OCI-LY1 (cell line): ENCODE results near the gene IFT27.

Experiments
- H2AFZ ChIP-seq: fragments of 200-600 bp; sonication (generic), shearing (Covaris generic); 2 replicates; pipeline ENCODE4 v1.6.0; 2014; ENCODE audit warnings: antibody characterized with exemption, mild to moderate bottlenecking, low read length
- H3F3A ChIP-seq: fragments of 200-600 bp; sonication (generic), shearing (Covaris generic); 2 replicates; pipeline ENCODE4 v1.6.0; 2014; ENCODE audit warnings: mild to moderate bottlenecking, antibody characterized with exemption, low read length, moderate library complexity; ENCODE audit not compliant: insufficient read depth
- H3K27ac ChIP-seq: fragments of 200-600 bp; sonication (generic); 2 replicates; pipeline ENCODE4 v1.5.1; 2014; ENCODE audit warnings: low read length, mixed run types, mild to moderate bottlenecking, low read depth; ENCODE audit not compliant: poor library complexity, severe bottlenecking
- H3K27me3 ChIP-seq: fragments of 200-600 bp; sonication (generic); 2 replicates; pipeline ENCODE4 v1.6.0; 2014; ENCODE audit warnings: antibody characterized with exemption, mild to moderate bottlenecking, low read length, moderate library complexity; ENCODE audit not compliant: insufficient read depth
- H3K36me3 ChIP-seq: fragments of 200-600 bp; sonication (generic); 2 replicates; pipeline ENCODE4 v1.6.1; 2014; ENCODE audit warnings: mild to moderate bottlenecking, antibody characterized with exemption, low read length, moderate library complexity, mixed read lengths; ENCODE audit not compliant: insufficient read depth
- H3K4me1 ChIP-seq: fragments of 200-600 bp; sonication (generic); 2 replicates; pipeline ENCODE4 v1.5.1; 2014; ENCODE audit warnings: mild to moderate bottlenecking, low read length, moderate library complexity; ENCODE audit not compliant: insufficient read depth, severe bottlenecking
- H3K4me2 ChIP-seq: fragments of 200-600 bp; sonication (generic), shearing (Covaris generic); 2 replicates; pipeline ENCODE4 v1.6.1; 2014; ENCODE audit warnings: low read length
- H3K4me3 ChIP-seq: fragments of 200-600 bp; sonication (generic); 2 replicates; pipeline ENCODE4 v1.5.1; 2014; ENCODE audit warnings: low read length, low read depth, mild to moderate bottlenecking, mixed read lengths; ENCODE audit not compliant: poor library complexity, severe bottlenecking
- H3K79me2 ChIP-seq: fragments of 200-600 bp; shearing (Covaris generic); 2 replicates; pipeline ENCODE4 v1.6.1; 2016; ENCODE audit warnings: mixed run types, low read length, mixed read lengths; ENCODE audit not compliant: insufficient read depth
- H3K9ac ChIP-seq: fragments of 200-600 bp; sonication (generic), shearing (Covaris generic); 2 replicates; pipeline ENCODE4 v1.6.1; 2014; ENCODE audit warnings: mild to moderate bottlenecking, low read length, mixed read lengths
- H3K9me2 ChIP-seq: fragments of 200-600 bp; sonication (generic), shearing (Covaris generic); 2 replicates; pipeline ENCODE4 v1.6.1; 2014; ENCODE audit warnings: low read depth, mild to moderate bottlenecking, low read length, mixed read lengths
- H3K9me3 ChIP-seq: fragments of 200-600 bp; shearing (Covaris generic); 2 replicates; pipeline ENCODE4 v1.6.1; 2014; ENCODE audit warnings: low read length, mixed read lengths
- H4K20me1 ChIP-seq: fragments of 200-600 bp; sonication (generic), shearing (Covaris generic); 2 replicates; pipeline ENCODE4 v1.6.0; 2016; ENCODE audit warnings: mild to moderate bottlenecking, low read length; ENCODE audit not compliant: insufficient read depth
- CTCF ChIP-seq: fragments of 200-600 bp; sonication (generic), shearing (Covaris generic); IDR thresholded peaks from 2 replicates; pipeline ENCODE4 v1.5.1; 2017; ENCODE audit warnings: mild to moderate bottlenecking, antibody characterized with exemption, low read length, moderate library complexity, mixed read lengths
- EZH2 ChIP-seq: fragments of 200-600 bp; sonication (generic), shearing (Covaris generic); IDR thresholded peaks from 2 replicates; pipeline ENCODE4 v1.8.0; 2017; ENCODE audit warnings: borderline replicate concordance, mixed run types, mild to moderate bottlenecking, antibody characterized with exemption, low read length, moderate library complexity, mixed read lengths

IFT27 gene

DNA sequence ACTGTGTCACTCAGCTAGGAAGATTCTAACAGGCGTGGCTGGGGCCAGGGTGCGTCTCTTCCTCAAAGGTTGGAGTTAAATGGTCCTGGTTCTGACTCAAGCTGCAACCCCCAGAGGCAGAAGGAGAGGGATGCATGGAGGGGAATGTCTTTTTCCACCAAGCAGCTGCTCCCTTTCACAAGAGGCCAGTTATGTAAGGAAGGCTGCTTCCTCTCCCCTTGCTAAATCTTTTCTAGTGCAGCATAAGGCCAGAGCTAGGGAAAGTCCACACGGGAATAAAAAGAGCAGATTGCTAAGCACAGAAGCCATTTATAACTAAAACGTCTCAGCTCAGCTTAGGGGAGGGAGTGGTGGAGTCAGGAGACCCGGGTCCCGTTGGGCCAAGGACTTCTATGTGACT lies 30.9 kb upstream of the IFT27 start:
- no peaks in the 10 kb centered on the region; the same call in 1 of the 2 replicates for H3K27me3 ChIP-seq
- H3K4me2 ChIP-seq = no peak overlapping the region
- H3F3A ChIP-seq = no peaks in the 10 kb centered on the region
- H3K36me3 ChIP-seq = no peaks in the 10 kb centered on the region
- no peak overlapping the region for H3K27ac ChIP-seq
- no peaks in the 10 kb centered on the region for H3K9me3 ChIP-seq
- H3K79me2 ChIP-seq = no peaks in the 10 kb centered on the region
- no peaks in the 10 kb centered on the region for H3K9me2 ChIP-seq
- no peak overlapping the region for H2AFZ ChIP-seq
- H3K4me1 ChIP-seq = no peaks in the 10 kb centered on the region
- no peak overlapping the region for H3K9ac ChIP-seq
- H4K20me1 ChIP-seq = no peaks in the 10 kb centered on the region
- no peak overlapping the region for H3K4me3 ChIP-seq
- TF ChIP-seq EZH2 = no peak
- TF ChIP-seq CTCF = no peak

DNA sequence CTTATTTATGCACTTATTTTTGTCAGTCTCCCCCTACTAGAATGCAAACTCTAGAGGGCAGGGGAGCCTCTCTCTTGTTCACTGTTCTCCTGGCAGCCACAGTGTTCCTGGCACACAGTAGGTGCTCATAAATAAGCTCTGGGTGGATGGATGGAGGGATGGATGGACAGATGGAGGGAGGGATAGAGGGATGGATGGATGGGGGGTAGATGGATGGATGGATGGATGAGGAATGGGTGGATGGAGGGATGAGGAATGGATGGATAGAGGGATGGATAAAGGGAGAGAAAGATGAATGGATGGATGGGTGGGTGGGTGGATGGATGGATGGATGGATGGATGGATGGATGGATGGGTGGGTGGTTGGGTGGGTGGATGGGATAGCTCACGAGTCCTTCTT lies 27.4 kb upstream of the IFT27 start:
- Histone ChIP-seq H3K9ac (no peak overlapping the region), H3K9me2 (no peaks in the 10 kb centered on the region)

GRCh38 chr22:36798674-36799066 lies 22.8 kb upstream of the IFT27 start:
- Histone ChIP-seq H4K20me1 (no peaks in the 10 kb centered on the region), H3K4me1 (peaks cover 5% of the 10 kb centered on the region), H2AFZ (no peak overlapping the region), H3F3A (no peaks in the 10 kb centered on the region), H3K4me2 (no peak overlapping the region), H3K36me3 (no peaks in the 10 kb centered on the region), H3K4me3 (no peak overlapping the region), H3K9me3 (no peaks in the 10 kb centered on the region), H3K27me3 (peaks cover 2% of the 10 kb centered on the region; the same call in 1 of the 2 replicates), H3K9me2 (no peaks in the 10 kb centered on the region), H3K9ac (no peak overlapping the region), H3K27ac (no peak overlapping the region), H3K79me2 (no peaks in the 10 kb centered on the region)
- TF ChIP-seq CTCF = no peak
- no peak for TF ChIP-seq EZH2

More for the DNA sequence above, 27.4 kb upstream of the IFT27 start:
- Histone ChIP-seq H3K27ac (no peak overlapping the region), H3K79me2 (no peaks in the 10 kb centered on the region), H3K27me3 (peaks cover 2% of the 10 kb centered on the region; the same call in 1 of the 2 replicates), H3K4me1 (no peaks in the 10 kb centered on the region), H3K36me3 (no peaks in the 10 kb centered on the region), H2AFZ (no peak overlapping the region), H4K20me1 (no peaks in the 10 kb centered on the region), H3K4me2 (no peak overlapping the region), H3F3A (no peaks in the 10 kb centered on the region), H3K9me3 (no peaks in the 10 kb centered on the region), H3K4me3 (no peak overlapping the region)
- TF ChIP-seq EZH2 = no peak
- no peak for TF ChIP-seq CTCF
